H9 (cell line): Measurements from ENCODE around the gene AGAP3. TPM values are rescaled to one million over a fixed set of nuclear protein-coding genes. Genes with fewer than 3 reads are reported as not detected.

ENCODE experiments used
- DNase-seq: peaks from one replicate; pipeline ENCODE4 v3.0.0-alpha.2; 2017
- H2AFZ ChIP-seq: one replicate; pipeline ENCODE4 v1.6.1; 2013; ENCODE audit warnings: mild to moderate bottlenecking, low read length, control low read depth, moderate library complexity
- H2AK5ac ChIP-seq: 2 replicates; pipeline ENCODE4 v1.6.1; 2013; ENCODE audit warnings: low read length, control low read depth, mixed read lengths; ENCODE audit not compliant: insufficient read length
- H2BK120ac ChIP-seq: one replicate; pipeline ENCODE4 v1.6.1; 2013; ENCODE audit warnings: low read depth, mild to moderate bottlenecking, low read length, control low read depth, inconsistent platforms; ENCODE audit not compliant: poor library complexity, severe bottlenecking
- H2BK12ac ChIP-seq: 2 replicates; pipeline ENCODE4 v1.6.1; 2013; ENCODE audit warnings: low read length, control low read depth, mixed read lengths, low read depth; ENCODE audit not compliant: insufficient read length
- H2BK15ac ChIP-seq: 2 replicates; pipeline ENCODE4 v1.6.1; 2013; ENCODE audit warnings: low read depth, low read length, control low read depth
- H2BK20ac ChIP-seq: one replicate; pipeline ENCODE4 v1.6.1; 2013; ENCODE audit warnings: low read depth, mild to moderate bottlenecking, low read length, control low read depth, inconsistent platforms; ENCODE audit not compliant: poor library complexity, severe bottlenecking
- H2BK5ac ChIP-seq: 2 replicates; pipeline ENCODE4 v1.6.1; 2013; ENCODE audit warnings: low read length, control low read depth, mixed read lengths; ENCODE audit not compliant: insufficient read length
- H3K14ac ChIP-seq: 2 replicates; pipeline ENCODE4 v1.6.1; 2013; ENCODE audit warnings: low read length, control low read depth; ENCODE audit not compliant: insufficient read depth
- H3K18ac ChIP-seq: 2 replicates; pipeline ENCODE4 v1.6.1; 2013; ENCODE audit warnings: low read depth, mild to moderate bottlenecking, mixed read lengths, low read length, control low read depth; ENCODE audit not compliant: insufficient read length
- H3K23ac ChIP-seq: 2 replicates; pipeline ENCODE4 v1.6.1; 2013; ENCODE audit warnings: low read length, control low read depth, mixed read lengths, low read depth; ENCODE audit not compliant: insufficient read length
- H3K23me2 ChIP-seq: 2 replicates; pipeline ENCODE4 v1.6.1; 2013; ENCODE audit warnings: low read depth, mild to moderate bottlenecking, mixed read lengths, low read length, control low read depth; ENCODE audit not compliant: insufficient read length, poor library complexity, severe bottlenecking
- H3K27ac ChIP-seq: 2 replicates; pipeline ENCODE4 v1.5.1; 2013; ENCODE audit warnings: low read length, control low read depth, mixed read lengths, low read depth; ENCODE audit not compliant: insufficient read length
- H3K27me3 ChIP-seq: 2 replicates; pipeline ENCODE4 v1.6.1; 2013; ENCODE audit warnings: low read length, control low read depth, inconsistent platforms; ENCODE audit not compliant: insufficient read depth
- H3K4ac ChIP-seq: 2 replicates; pipeline ENCODE4 v1.6.1; 2013; ENCODE audit warnings: low read depth, mild to moderate bottlenecking, control low read depth, inconsistent platforms, low read length, moderate library complexity
- H3K4me1 ChIP-seq: 2 replicates; pipeline ENCODE4 v1.6.1; 2013; ENCODE audit warnings: low read length, control low read depth, inconsistent platforms; ENCODE audit not compliant: insufficient read depth
- H3K4me2 ChIP-seq: 2 replicates; pipeline ENCODE4 v1.6.1; 2013; ENCODE audit warnings: low read length, control low read depth, mixed read lengths; ENCODE audit not compliant: insufficient read length, insufficient read depth
- H3K56ac ChIP-seq: 2 replicates; pipeline ENCODE4 v1.6.1; 2013; ENCODE audit warnings: low read depth, mild to moderate bottlenecking, mixed read lengths, low read length, control low read depth; ENCODE audit not compliant: insufficient read length
- H3K79me1 ChIP-seq: 2 replicates; pipeline ENCODE4 v1.6.1; 2013; ENCODE audit warnings: low read depth, mild to moderate bottlenecking, moderate library complexity, low read length, control low read depth, inconsistent platforms; ENCODE audit not compliant: insufficient read depth, poor library complexity, severe bottlenecking
- H3K79me2 ChIP-seq: 2 replicates; pipeline ENCODE4 v1.6.1; 2013; ENCODE audit warnings: low read length, control low read depth, inconsistent platforms; ENCODE audit not compliant: insufficient read depth
- H3K9ac ChIP-seq: 2 replicates; pipeline ENCODE4 v1.6.1; 2013; ENCODE audit warnings: low read length, control low read depth, mixed read lengths; ENCODE audit not compliant: insufficient read length; ENCODE audit errors: extremely low read depth
- H3K9me3 ChIP-seq: one replicate; pipeline ENCODE4 v1.6.1; 2013; ENCODE audit warnings: low read depth, low read length, inconsistent platforms; ENCODE audit not compliant: control insufficient read depth
- H3T11ph ChIP-seq: one replicate; pipeline ENCODE4 v1.6.1; 2013; ENCODE audit warnings: mild to moderate bottlenecking, low read length, control low read depth, inconsistent platforms
- H4K20me1 ChIP-seq: one replicate; pipeline ENCODE4 v1.6.1; 2013; ENCODE audit not compliant: control insufficient read depth, insufficient read length, insufficient read depth
- H4K5ac ChIP-seq: 2 replicates; pipeline ENCODE4 v1.6.1; 2013; ENCODE audit warnings: low read depth, mild to moderate bottlenecking, mixed read lengths, low read length, control low read depth; ENCODE audit not compliant: insufficient read length
- H4K8ac ChIP-seq: replicated peaks from 2 replicates; pipeline ENCODE4 v1.6.1; 2013; ENCODE audit warnings: low read length, control low read depth, mixed read lengths, low read depth; ENCODE audit not compliant: insufficient read length
- H4K91ac ChIP-seq: 2 replicates; pipeline ENCODE4 v1.6.1; 2013; ENCODE audit warnings: low read depth, mild to moderate bottlenecking, moderate library complexity, mixed read lengths, low read length, control low read depth; ENCODE audit not compliant: insufficient read length
- H3K27ac Mint-ChIP-seq, 3 experiments: 2 replicates in 2 of 3; 3 replicates in 1 of 3; pipeline ENCODE4 v1.8.0; 2020 to 2021; ENCODE audit warnings: mixed read lengths in 3 of 3, mild to moderate bottlenecking in 1 of 3, moderate library complexity in 1 of 3
- H3K27me3 Mint-ChIP-seq: 2 replicates; pipeline ENCODE4 v1.8.0; 2021; ENCODE audit warnings: low read depth, mild to moderate bottlenecking, moderate library complexity, mixed read lengths
- H3K36me3 Mint-ChIP-seq, 3 experiments: 2 replicates in 2 of 3; 3 replicates in 1 of 3; pipeline ENCODE4 v1.8.0; 2020 to 2021; ENCODE audit warnings: low read depth in 3 of 3, mixed read lengths in 3 of 3; ENCODE audit not compliant: insufficient read depth in 1 of 3
- H3K4me1 Mint-ChIP-seq, 2 experiments: 2 replicates each; pipeline ENCODE4 v1.8.0; 2020; ENCODE audit warnings: mixed read lengths in 2 of 2
- H3K4me3 Mint-ChIP-seq, 2 experiments: 2 replicates in 1 of 2; 3 replicates in 1 of 2; pipeline ENCODE4 v1.8.0; 2020 to 2021; ENCODE audit warnings: mild to moderate bottlenecking in 2 of 2, mixed read lengths in 2 of 2, moderate library complexity in 1 of 2
- H3K9me3 Mint-ChIP-seq, 2 experiments: 2 replicates in 1 of 2; 3 replicates in 1 of 2; pipeline ENCODE4 v1.8.0; 2020; ENCODE audit warnings: mild to moderate bottlenecking in 2 of 2, mixed read lengths in 2 of 2, moderate library complexity in 1 of 2
- WGBS: extraction: QIAGEN DNeasy Blood & Tissue Kit; methylation state at CpG from one replicate; pipeline ENCODE4 v1.1.7; 2013; ENCODE audit warnings: missing lambda C conversion rate, low lambda C conversion rate, mixed read lengths; ENCODE audit not compliant: insufficient read length; ENCODE audit errors: extremely low coverage; 5-methylcytosine and 5-hydroxymethylcytosine counted together
- total RNA-seq: library from RNA; stranded (reverse); gene quantifications from 2 replicates; pipeline ENCODE4 v1.2.1, GENCODE V29; 2021
- TF ChIP-seq, protein P1 (sequence below): fragments of 200-600 bp; sonication (generic); conservative IDR thresholded peaks from 3 replicates; pipeline ENCODE4 v1.8.0; 2021; ENCODE audit warnings: antibody characterized with exemption, mild to moderate bottlenecking

The AGAP3 gene
- total RNA-seq, 1 experiment from 2014 or later = 97.7 TPM

DNA sequence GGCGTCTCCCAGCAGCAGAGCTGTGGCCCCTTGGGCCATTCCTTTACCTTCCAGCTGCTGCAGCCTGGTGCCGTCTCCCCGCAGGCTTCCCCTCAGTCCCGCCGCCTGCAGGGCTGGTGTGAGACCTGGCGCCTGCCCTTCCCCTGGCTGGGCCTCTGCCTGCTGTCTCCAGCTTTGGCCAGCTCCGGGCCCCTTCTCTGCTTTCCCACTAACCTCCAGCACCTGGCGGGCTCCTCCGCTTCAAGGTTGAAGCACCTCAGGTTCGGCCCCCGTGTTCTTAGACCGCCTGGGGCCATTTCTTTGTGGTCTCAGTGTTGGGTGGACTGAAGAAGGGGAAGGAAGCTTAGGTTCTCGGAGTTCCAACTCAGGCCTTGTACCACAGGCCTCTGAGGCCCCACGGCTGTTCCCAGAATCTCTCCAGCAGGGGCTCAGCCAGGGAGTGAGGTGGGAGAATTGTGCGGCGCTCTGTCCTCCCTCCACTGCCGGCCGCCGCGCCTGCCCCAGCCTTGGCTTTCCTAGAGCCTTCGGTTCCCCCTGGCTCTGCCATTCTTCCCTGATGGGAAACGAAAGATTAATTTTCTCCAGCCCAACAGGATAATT is 50.9 kb downstream of the AGAP3 start:
- no CpG with 5 or more reads among the region's 22 CpGs for WGBS
- Histone ChIP-seq H3K79me1 (no peaks in the 10 kb centered on the region), H3K27me3 (no peaks in the 10 kb centered on the region), H3K9ac (no peak overlapping the region), H3T11ph (no peak overlapping the region), H2BK20ac (no peak overlapping the region), H4K20me1 (no peaks in the 10 kb centered on the region), H2BK15ac (no peak overlapping the region), H3K23me2 (no peaks in the 10 kb centered on the region), H3K56ac (no peak overlapping the region), H2AFZ (no peak overlapping the region), H2AK5ac (no peak overlapping the region), H3K4me2 (no peak overlapping the region), H3K4ac (no peak overlapping the region), H3K27ac (no peak overlapping the region), H3K79me2 (no peaks in the 10 kb centered on the region), H2BK5ac (no peak overlapping the region), H3K14ac (no peak overlapping the region), H4K5ac (no peak overlapping the region), H4K8ac (no peak overlapping the region), H3K9me3 (no peaks in the 10 kb centered on the region), H2BK120ac (no peak overlapping the region), H4K91ac (no peak overlapping the region), H2BK12ac (no peak overlapping the region), H3K18ac (no peak overlapping the region), H3K4me1 (no peaks in the 10 kb centered on the region; the same call in 1 of the 2 replicates), H3K23ac (no peak overlapping the region)
- peaks cover 8 to 55% (median 15%) of the 10 kb centered on the region in 3 experiments; a peak in 6 of 7 replicates for H3K36me3 Mint-ChIP-seq
- H3K4me1 Mint-ChIP-seq = peaks cover 22 to 36% of the 10 kb centered on the region in 2 experiments
- H3K4me3 Mint-ChIP-seq = no peak overlapping the region; a peak in 1 of 5 replicates
- H3K27me3 Mint-ChIP-seq = no peaks in the 10 kb centered on the region; the same call in 1 of the 2 replicates
- no peak overlapping the region for H3K27ac Mint-ChIP-seq
- TF ChIP-seq, protein P1, sequence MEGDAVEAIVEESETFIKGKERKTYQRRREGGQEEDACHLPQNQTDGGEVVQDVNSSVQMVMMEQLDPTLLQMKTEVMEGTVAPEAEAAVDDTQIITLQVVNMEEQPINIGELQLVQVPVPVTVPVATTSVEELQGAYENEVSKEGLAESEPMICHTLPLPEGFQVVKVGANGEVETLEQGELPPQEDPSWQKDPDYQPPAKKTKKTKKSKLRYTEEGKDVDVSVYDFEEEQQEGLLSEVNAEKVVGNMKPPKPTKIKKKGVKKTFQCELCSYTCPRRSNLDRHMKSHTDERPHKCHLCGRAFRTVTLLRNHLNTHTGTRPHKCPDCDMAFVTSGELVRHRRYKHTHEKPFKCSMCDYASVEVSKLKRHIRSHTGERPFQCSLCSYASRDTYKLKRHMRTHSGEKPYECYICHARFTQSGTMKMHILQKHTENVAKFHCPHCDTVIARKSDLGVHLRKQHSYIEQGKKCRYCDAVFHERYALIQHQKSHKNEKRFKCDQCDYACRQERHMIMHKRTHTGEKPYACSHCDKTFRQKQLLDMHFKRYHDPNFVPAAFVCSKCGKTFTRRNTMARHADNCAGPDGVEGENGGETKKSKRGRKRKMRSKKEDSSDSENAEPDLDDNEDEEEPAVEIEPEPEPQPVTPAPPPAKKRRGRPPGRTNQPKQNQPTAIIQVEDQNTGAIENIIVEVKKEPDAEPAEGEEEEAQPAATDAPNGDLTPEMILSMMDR = no peak
- DNase-seq = no peak
- no peaks in the 10 kb centered on the region; a peak in 1 of 5 replicates for H3K9me3 Mint-ChIP-seq
